ENCODE measurements around the gene CRYBA2. TPM values are rescaled to one million over a fixed set of nuclear protein-coding genes. Genes with fewer than 3 reads are reported as not detected.
A peak's percentile ranks its signal among the peaks of the same experiment; 100 is the strongest.

Gene CRYBA2
- total RNA-seq, 2 donors from 2014 or later: not detected

GRCh38 chr2:219030177-219030940 is 37.1 kb upstream of the CRYBA2 start:
- H3K9me3 ChIP-seq: no peaks in the 10 kb centered on the region
- peaks cover 0 to 10% of the 10 kb centered on the region in 2 donors for H3K27me3 ChIP-seq
- H3K27ac ChIP-seq: no peak overlapping the region
- TF ChIP-seq, protein P1, sequence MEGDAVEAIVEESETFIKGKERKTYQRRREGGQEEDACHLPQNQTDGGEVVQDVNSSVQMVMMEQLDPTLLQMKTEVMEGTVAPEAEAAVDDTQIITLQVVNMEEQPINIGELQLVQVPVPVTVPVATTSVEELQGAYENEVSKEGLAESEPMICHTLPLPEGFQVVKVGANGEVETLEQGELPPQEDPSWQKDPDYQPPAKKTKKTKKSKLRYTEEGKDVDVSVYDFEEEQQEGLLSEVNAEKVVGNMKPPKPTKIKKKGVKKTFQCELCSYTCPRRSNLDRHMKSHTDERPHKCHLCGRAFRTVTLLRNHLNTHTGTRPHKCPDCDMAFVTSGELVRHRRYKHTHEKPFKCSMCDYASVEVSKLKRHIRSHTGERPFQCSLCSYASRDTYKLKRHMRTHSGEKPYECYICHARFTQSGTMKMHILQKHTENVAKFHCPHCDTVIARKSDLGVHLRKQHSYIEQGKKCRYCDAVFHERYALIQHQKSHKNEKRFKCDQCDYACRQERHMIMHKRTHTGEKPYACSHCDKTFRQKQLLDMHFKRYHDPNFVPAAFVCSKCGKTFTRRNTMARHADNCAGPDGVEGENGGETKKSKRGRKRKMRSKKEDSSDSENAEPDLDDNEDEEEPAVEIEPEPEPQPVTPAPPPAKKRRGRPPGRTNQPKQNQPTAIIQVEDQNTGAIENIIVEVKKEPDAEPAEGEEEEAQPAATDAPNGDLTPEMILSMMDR (IDR thresholded peaks at IDR 0.05): no peak
- no peaks in the 10 kb centered on the region for H3K36me3 ChIP-seq
- no peak overlapping the region for H3K4me3 ChIP-seq
- DNase-seq (ENCODE audit: low spot score): no peak
- no peaks in the 10 kb centered on the region for H3K4me1 ChIP-seq

GRCh38 chr2:219029829-219030165 is 36.6 kb upstream of the CRYBA2 start:
- peak; percentile 75 for DNase-seq (ENCODE audit: low spot score)
- no peaks in the 10 kb centered on the region for H3K9me3 ChIP-seq

DNA sequence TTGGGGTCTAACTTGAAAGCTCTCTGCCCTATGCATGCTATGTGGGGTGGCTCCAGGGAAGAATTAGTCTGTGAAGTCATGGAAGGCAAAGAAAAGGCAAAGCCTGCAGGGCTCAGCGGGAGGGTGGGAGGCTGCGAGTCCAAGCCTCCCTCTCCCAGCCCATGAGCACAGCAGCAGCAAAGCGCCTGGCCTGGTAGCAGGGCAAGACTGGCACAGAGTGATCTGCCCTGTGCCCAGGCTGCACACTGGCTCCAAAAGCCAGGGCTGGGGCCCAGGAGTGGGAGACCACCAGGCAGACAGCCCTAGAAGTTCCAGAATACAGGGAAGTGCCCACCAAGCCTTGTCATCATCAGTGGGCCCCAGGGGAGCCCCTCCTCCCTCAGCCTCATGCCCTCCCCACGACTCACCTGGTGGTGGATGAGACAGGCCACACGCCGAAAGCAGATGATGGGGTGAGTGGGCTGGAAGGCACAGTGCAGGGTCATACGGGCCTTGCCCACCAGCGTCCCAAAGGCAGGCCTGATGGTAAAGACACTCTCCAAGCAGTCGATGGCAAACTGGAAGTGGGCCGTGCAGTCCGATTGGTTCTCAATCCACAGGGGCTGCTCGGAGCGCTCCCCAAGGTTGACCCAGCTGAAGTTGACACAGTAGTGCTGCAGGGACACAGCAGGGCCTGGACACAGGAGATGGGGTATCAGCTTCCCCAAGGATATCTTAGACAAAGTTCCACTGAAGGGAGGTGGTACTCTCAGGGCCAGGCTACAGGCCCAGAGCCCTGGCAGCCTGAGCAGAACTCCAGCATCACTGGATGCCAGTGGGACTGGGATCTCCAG is 36.0 kb upstream of the CRYBA2 start:
- no peak for DNase-seq (ENCODE audit: low spot score)
- no peaks in the 10 kb centered on the region for H3K4me1 ChIP-seq
- H3K27ac ChIP-seq: no peak overlapping the region
- H3K4me3 ChIP-seq: no peak overlapping the region
- TF ChIP-seq, protein P1 (IDR thresholded peaks at IDR 0.05): no peak
- no peaks in the 10 kb centered on the region for H3K36me3 ChIP-seq
- H3K27me3 ChIP-seq: peaks cover 0 to 10% of the 10 kb centered on the region in 2 donors
- no peaks in the 10 kb centered on the region for H3K9me3 ChIP-seq

More at GRCh38 chr2:219029829-219030165, 36.6 kb upstream of the CRYBA2 start:
- no peak overlapping the region for H3K4me3 ChIP-seq
- H3K27me3 ChIP-seq: peaks cover 0 to 10% of the 10 kb centered on the region in 2 donors
- TF ChIP-seq, protein P1 (IDR thresholded peaks at IDR 0.05): peak; percentile 85 to 96
- H3K27ac ChIP-seq: no peak overlapping the region
- H3K36me3 ChIP-seq: no peaks in the 10 kb centered on the region
- H3K4me1 ChIP-seq: no peaks in the 10 kb centered on the region

- Histone ChIP-seq H3K4me1 (no peaks in the 10 kb centered on the region), H3K4me3 (no peak overlapping the region), H3K36me3 (no peaks in the 10 kb centered on the region), H3K27ac (no peak overlapping the region), H3K27me3 (peaks cover 0 to 10% of the 10 kb centered on the region in 2 donors), H3K9me3 (no peaks in the 10 kb centered on the region)
- TF ChIP-seq, protein P1 (IDR thresholded peaks at IDR 0.05): no peak
- DNase-seq (ENCODE audit: low spot score): no peak
Observed at GRCh38 chr2:219028141-219028540, 34.9 kb upstream of the CRYBA2 start.

- Histone ChIP-seq H3K9me3 (no peaks in the 10 kb centered on the region), H3K36me3 (no peaks in the 10 kb centered on the region), H3K4me3 (no peak overlapping the region), H3K27me3 (peaks cover 0 to 10% of the 10 kb centered on the region in 2 donors), H3K4me1 (no peaks in the 10 kb centered on the region), H3K27ac (no peak overlapping the region)
- DNase-seq (ENCODE audit: low spot score): no peak
- TF ChIP-seq, protein P1 (IDR thresholded peaks at IDR 0.05): no peak
Observed at GRCh38 chr2:219027511-219028055, 34.4 kb upstream of the CRYBA2 start.

Measured in right atrium auricular region (tissue), 2 donors.